Keratinocyte (primary cell): ENCODE measurements around the gene ADAM22. TPM values are rescaled to one million over a fixed set of nuclear protein-coding genes. Genes with fewer than 3 reads are reported as not detected.

ENCODE experiments used
- DNase-seq: peaks from one replicate; pipeline ENCODE4 v3.0.0-alpha.2; 2011; ENCODE audit warnings: low read depth, missing footprints, low spot score
- FAIRE-seq: peaks from 2 replicates; lab custom pipeline; 2011; peaks lifted over from hg19 to GRCh38; lab: Jason Lieb, UNC
- H2AFZ ChIP-seq: 2 replicates; pipeline ENCODE4 v1.6.0; 2012; ENCODE audit warnings: low read length, control low read depth, inconsistent platforms; ENCODE audit not compliant: control insufficient read depth
- H3K27ac ChIP-seq: 2 replicates; pipeline ENCODE4 v1.5.1; 2011; ENCODE audit warnings: low read length; ENCODE audit not compliant: control insufficient read depth, insufficient read depth
- H3K27me3 ChIP-seq: 3 replicates; pipeline ENCODE4 v1.6.0; 2011; ENCODE audit warnings: low read length; ENCODE audit not compliant: control insufficient read depth, insufficient read depth; ENCODE audit errors: extremely low read depth
- H3K36me3 ChIP-seq, 2 experiments: 2 replicates in 1 of 2; 3 replicates in 1 of 2; pipeline ENCODE4 v1.5.1; 2011; ENCODE audit warnings: low read length in 2 of 2, mild to moderate bottlenecking in 1 of 2; ENCODE audit not compliant: control insufficient read depth in 2 of 2, insufficient read depth in 2 of 2; ENCODE audit errors: extremely low read depth in 1 of 2
- H3K4me1 ChIP-seq: 3 replicates; pipeline ENCODE4 v1.5.1; 2011; ENCODE audit warnings: low read length; ENCODE audit not compliant: control insufficient read depth, insufficient read depth; ENCODE audit errors: extremely low read depth
- H3K4me2 ChIP-seq: 3 replicates; pipeline ENCODE4 v1.6.0; 2011; ENCODE audit warnings: low read depth, low read length; ENCODE audit not compliant: control insufficient read depth, insufficient read depth; ENCODE audit errors: extremely low read depth
- H3K4me3 ChIP-seq, 3 experiments: fragments of 200-600 bp in 1 of 3; sonication (generic) in 1 of 3; 2 replicates in 2 of 3; 3 replicates in 1 of 3; pipeline ENCODE4 v1.5.1; 2011 to 2016; ENCODE audit warnings: low read length in 3 of 3, mild to moderate bottlenecking in 3 of 3, control low read depth in 2 of 3, inconsistent platforms in 1 of 3, low read depth in 1 of 3, mixed read lengths in 1 of 3, mixed run types in 1 of 3, moderate library complexity in 1 of 3; ENCODE audit not compliant: control insufficient read depth in 2 of 3, insufficient read depth in 2 of 3; ENCODE audit errors: extremely low read depth in 1 of 3
- H3K79me2 ChIP-seq: 2 replicates; pipeline ENCODE4 v1.6.0; 2012; ENCODE audit warnings: low read length; ENCODE audit not compliant: control insufficient read depth, insufficient read depth
- H3K9ac ChIP-seq: 3 replicates; pipeline ENCODE4 v1.6.0; 2011; ENCODE audit warnings: low read length; ENCODE audit not compliant: control insufficient read depth, insufficient read depth; ENCODE audit errors: extremely low read depth
- H3K9me1 ChIP-seq: 3 replicates; pipeline ENCODE4 v1.6.0; 2011; ENCODE audit warnings: low read length; ENCODE audit not compliant: control insufficient read depth, insufficient read depth; ENCODE audit errors: extremely low read depth
- H3K9me3 ChIP-seq: 2 replicates; pipeline ENCODE4 v1.5.1; 2012; ENCODE audit warnings: low read depth, low read length; ENCODE audit not compliant: control insufficient read depth
- H4K20me1 ChIP-seq: 3 replicates; pipeline ENCODE4 v1.6.0; 2011; ENCODE audit warnings: low read length; ENCODE audit not compliant: control insufficient read depth, insufficient read depth; ENCODE audit errors: extremely low read depth
- CTCF ChIP-seq, 3 experiments: IDR thresholded peaks in 1 of 3; conservative IDR thresholded peaks in 1 of 3; optimal IDR thresholded peaks in 1 of 3; 2 replicates in 2 of 3; 3 replicates in 1 of 3; pipeline versions ENCODE3 to v1.5.1; 2011; ENCODE audit warnings: low read length in 3 of 3, mild to moderate bottlenecking in 3 of 3, moderate library complexity in 2 of 3, control low read depth in 1 of 3, inconsistent platforms in 1 of 3; ENCODE audit not compliant: insufficient read depth in 2 of 3; ENCODE audit errors: extremely low read depth in 1 of 3
- EZH2 ChIP-seq: IDR thresholded peaks from one replicate; pipeline ENCODE4 v1.6.1; 2012; ENCODE audit warnings: inconsistent platforms, mild to moderate bottlenecking, low read length, moderate library complexity
- dilution Hi-C: fragments of 300-500 bp; cut with MboI; formaldehyde crosslinking; loops from one replicate; pipeline ENCODE4 v1.7.0; 2020; ENCODE audit warnings: low sequenced_read_pairs; ENCODE audit not compliant: extremely low pct_ligation_motif_present
- polyA plus RNA-seq, 5 experiments: library from polyadenylated mRNA; depleted of rRNA in 3 of 5; stranded (reverse) in 3 of 5; stranded (forward) in 1 of 5; unstranded in 1 of 5; fragments of >200 nt; gene quantifications; 1 replicate in 1 of 5; 2 replicates in 3 of 5; 3 replicates in 1 of 5; pipeline versions ENCODE4 v1.2.1 to v1.2.3, GENCODE V29; 2011 to 2012; ENCODE audit warnings: missing spikeins in 2 of 5, low read depth in 1 of 5, low replicate concordance in 1 of 5

Gene ADAM22
- polyA plus RNA-seq, 1 donor (not counting 4 experiments of a cell fraction or from before 2014, with no cell fraction given), result 0.07 TPM

GRCh38 chr7:88092676-88092999, 158.6 kb downstream of the ADAM22 start:
- Histone ChIP-seq H3K36me3 (no peaks in the 10 kb centered on the region), H3K9ac (no peak overlapping the region), H3K4me1 (no peaks in the 10 kb centered on the region), H3K27me3 (no peaks in the 10 kb centered on the region), H3K9me1 (no peaks in the 10 kb centered on the region), H4K20me1 (no peaks in the 10 kb centered on the region), H3K27ac (no peak overlapping the region), H2AFZ (no peak overlapping the region), H3K9me3 (no peaks in the 10 kb centered on the region), H3K4me3 (no peak overlapping the region), H3K79me2 (no peaks in the 10 kb centered on the region), H3K4me2 (no peak overlapping the region)
- TF ChIP-seq EZH2 (no peak), CTCF (optimal IDR thresholded peaks at IDR 0.05 in 1 of 3, IDR thresholded peaks at IDR 0.05 in 1 of 3, conservative IDR thresholded peaks at IDR 0.05 in 1 of 3; ENCODE audit: extremely low read depth in 1 of 3, insufficient read depth in 2 of 3, low read length in 3 of 3) (no peak)
- FAIRE-seq (no peak), DNase-seq (no peak)
- dilution Hi-C loops, result no loop called here

GRCh38 chr7:88101769-88102168, 167.7 kb downstream of the ADAM22 start:
- no peak for TF ChIP-seq EZH2
- TF ChIP-seq CTCF (optimal IDR thresholded peaks at IDR 0.05 in 1 of 3, IDR thresholded peaks at IDR 0.05 in 1 of 3, conservative IDR thresholded peaks at IDR 0.05 in 1 of 3; ENCODE audit: extremely low read depth in 1 of 3, insufficient read depth in 2 of 3, low read length in 3 of 3), result no peak
- Histone ChIP-seq H3K27me3 (no peaks in the 10 kb centered on the region), H3K36me3 (no peaks in the 10 kb centered on the region), H3K4me1 (no peaks in the 10 kb centered on the region), H2AFZ (no peak overlapping the region), H3K27ac (no peak overlapping the region), H3K4me2 (no peak overlapping the region), H3K9ac (no peak overlapping the region), H3K79me2 (no peaks in the 10 kb centered on the region), H3K9me3 (no peaks in the 10 kb centered on the region), H3K4me3 (no peak overlapping the region), H3K9me1 (no peaks in the 10 kb centered on the region), H4K20me1 (no peaks in the 10 kb centered on the region)
- FAIRE-seq (no peak), DNase-seq (no peak)
- dilution Hi-C loops, result no loop called here
